D721Med (cell line): Measurements from ENCODE around the gene MSI2.

Source experiments
- DNase-seq: peaks from one replicate; pipeline ENCODE4 v3.0.0; 2011; ENCODE audit warnings: low spot score; ENCODE audit not compliant: insufficient read length
- FAIRE-seq: peaks from 2 replicates; lab custom pipeline; 2011; peaks lifted over from hg19 to GRCh38; lab: Jason Lieb, UNC
- TF ChIP-seq, protein P1 (sequence below): IDR thresholded peaks from 2 replicates; pipeline ENCODE4 v1.5.1; 2012; ENCODE audit warnings: mild to moderate bottlenecking, control low read depth; ENCODE audit not compliant: insufficient read depth; ENCODE audit errors: missing control alignments

MSI2 gene

DNA sequence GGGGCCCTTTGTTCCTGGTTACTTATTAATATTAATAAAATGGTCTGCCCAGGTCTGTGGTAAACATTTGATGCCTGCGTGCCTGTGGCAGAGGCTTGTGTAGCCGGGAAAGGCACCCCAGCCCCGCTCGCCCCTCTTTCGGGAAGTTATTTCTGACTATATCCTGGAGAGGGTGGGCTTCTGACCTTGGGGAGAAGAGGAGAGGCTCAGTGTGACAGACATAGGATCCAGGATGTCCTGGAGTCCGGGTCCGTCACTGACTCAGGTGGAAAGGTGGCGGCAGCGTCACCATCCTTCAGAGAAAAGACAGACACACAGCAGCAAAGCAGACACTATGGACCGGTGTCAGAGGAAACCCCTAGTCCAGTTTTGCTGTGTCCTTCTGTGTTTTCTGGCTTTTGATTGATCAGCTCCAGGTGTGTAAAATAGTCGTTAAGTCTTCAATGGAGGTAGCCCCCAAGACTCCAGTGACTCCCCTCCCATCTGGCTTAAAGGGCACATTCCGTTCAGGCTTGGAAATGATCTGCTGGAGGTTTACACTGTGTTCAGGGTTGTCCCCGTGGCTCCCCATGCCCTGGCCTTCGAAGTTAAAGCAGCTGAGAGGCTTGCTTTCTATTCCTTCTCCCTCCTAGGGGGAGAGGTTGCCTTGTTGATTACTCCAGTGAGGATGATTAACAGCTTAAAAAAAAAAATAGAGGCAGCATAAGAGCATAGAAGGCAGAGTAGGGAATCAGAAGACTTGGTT, 407.2 kb downstream of the MSI2 start:
- no peak for DNase-seq
- no peak for FAIRE-seq
- TF ChIP-seq, protein P1, sequence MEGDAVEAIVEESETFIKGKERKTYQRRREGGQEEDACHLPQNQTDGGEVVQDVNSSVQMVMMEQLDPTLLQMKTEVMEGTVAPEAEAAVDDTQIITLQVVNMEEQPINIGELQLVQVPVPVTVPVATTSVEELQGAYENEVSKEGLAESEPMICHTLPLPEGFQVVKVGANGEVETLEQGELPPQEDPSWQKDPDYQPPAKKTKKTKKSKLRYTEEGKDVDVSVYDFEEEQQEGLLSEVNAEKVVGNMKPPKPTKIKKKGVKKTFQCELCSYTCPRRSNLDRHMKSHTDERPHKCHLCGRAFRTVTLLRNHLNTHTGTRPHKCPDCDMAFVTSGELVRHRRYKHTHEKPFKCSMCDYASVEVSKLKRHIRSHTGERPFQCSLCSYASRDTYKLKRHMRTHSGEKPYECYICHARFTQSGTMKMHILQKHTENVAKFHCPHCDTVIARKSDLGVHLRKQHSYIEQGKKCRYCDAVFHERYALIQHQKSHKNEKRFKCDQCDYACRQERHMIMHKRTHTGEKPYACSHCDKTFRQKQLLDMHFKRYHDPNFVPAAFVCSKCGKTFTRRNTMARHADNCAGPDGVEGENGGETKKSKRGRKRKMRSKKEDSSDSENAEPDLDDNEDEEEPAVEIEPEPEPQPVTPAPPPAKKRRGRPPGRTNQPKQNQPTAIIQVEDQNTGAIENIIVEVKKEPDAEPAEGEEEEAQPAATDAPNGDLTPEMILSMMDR = no peak

DNA sequence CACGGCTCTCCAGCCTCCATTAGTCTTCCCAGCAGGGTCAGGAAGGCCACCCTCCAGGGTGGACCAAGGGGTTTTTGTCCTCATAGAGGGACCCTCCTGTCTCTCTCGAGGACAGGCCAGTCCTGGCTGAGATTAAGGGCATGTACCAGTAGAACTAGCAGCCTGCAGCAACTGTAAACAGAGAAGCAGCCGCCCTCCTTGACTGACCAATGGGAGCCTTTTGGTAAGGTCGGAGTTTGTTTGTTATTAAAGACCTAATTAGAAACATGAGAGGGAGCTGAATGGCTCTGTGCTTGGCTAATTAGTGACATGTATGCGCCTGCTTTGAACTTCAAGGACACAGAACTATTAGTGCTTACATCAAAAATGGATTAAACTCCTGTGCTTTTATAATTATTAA, 408.8 kb downstream of the MSI2 start:
- DNase-seq = no peak
- no peak for FAIRE-seq

DNA sequence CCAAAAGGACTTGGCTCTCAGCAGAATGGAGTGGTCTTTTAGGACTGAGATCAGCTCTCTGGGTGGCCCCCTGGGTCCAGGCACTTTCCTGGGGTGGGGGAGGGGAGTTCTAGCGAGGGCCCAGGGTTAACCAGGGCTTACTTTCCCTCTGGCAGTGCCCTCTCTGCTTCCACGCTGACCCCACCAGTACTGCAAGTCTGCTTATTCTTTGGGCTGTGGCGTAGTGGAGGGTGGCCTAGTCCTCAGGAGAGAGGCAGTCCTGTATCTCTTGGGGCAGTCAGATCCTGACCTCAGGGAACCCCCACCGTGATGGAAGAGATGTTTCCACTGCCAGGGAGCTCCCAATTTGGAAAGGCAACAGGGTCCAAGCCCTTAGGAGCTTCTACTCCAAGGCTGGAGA, 409.4 kb downstream of the MSI2 start:
- no peak for FAIRE-seq

More for the DNA sequence above, 408.8 kb downstream of the MSI2 start:
- TF ChIP-seq, protein P1 = no peak

GRCh38 chr17:57666201-57666870, 410.0 kb downstream of the MSI2 start:
- DNase-seq (no peak), FAIRE-seq (no peak)
- TF ChIP-seq, protein P1 = no peak

More for the DNA sequence above, 409.4 kb downstream of the MSI2 start:
- no peak for DNase-seq
- TF ChIP-seq, protein P1 = no peak

DNA sequence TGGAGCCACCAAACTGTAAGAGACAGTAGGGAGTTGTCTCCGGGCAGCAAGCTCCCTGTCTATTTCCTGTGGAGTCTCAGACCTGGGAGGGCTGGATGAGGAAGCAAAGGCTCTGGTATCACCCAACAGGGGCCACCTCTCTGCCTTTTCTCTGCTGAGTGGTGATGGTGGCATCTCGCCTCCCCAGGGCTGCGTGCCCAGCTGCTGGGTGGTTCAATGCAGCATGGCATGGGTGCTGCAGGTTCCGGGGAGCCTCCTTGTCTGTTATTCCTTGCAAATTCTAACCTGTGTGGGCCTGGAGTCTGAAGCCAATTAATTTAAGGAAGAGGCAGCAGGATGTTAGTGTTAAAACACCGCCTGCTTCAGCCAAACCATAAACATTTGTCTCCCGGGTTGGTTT, 410.6 kb downstream of the MSI2 start:
- TF ChIP-seq, protein P1 = no peak
- FAIRE-seq (no peak), DNase-seq (no peak)

GRCh38 chr17:57667461-57667923, 411.2 kb downstream of the MSI2 start:
- FAIRE-seq = no peak

More at GRCh38 chr17:57667461-57667923, 411.2 kb downstream of the MSI2 start:
- no peak for DNase-seq
- TF ChIP-seq, protein P1 = no peak
